Vagina (tissue), 2 donors: ENCODE results near the gene STAB2. TPM values are rescaled to one million over a fixed set of nuclear protein-coding genes. Genes with fewer than 3 reads are reported as not detected.

ENCODE experiments used
- DNase-seq, 2 donors: peaks; one replicate each; pipeline ENCODE4 v3.0.0-alpha.2; 2017; ENCODE audit errors: extremely low spot score in 2 of 2
- H3K27ac ChIP-seq: fragments of 200-600 bp; sonication (generic); one replicate; pipeline ENCODE4 v1.5.1; 2019
- H3K27me3 ChIP-seq: fragments of 200-600 bp; sonication (generic); one replicate; pipeline ENCODE4 v1.5.1; 2019
- H3K36me3 ChIP-seq, 2 donors: fragments of 200-600 bp; sonication (generic); one replicate each; pipeline ENCODE4 v1.5.1; 2017 to 2019
- H3K4me1 ChIP-seq: fragments of 200-600 bp; sonication (generic); one replicate; pipeline ENCODE4 v1.5.1; 2019
- H3K4me3 ChIP-seq, 2 donors: fragments of 200-600 bp; sonication (generic); 1 replicate in 1 of 2; 2 replicates in 1 of 2; pipeline ENCODE4 v1.5.1; 2016 to 2019
- H3K9me3 ChIP-seq: fragments of 200-600 bp; sonication (generic); one replicate; pipeline ENCODE4 v1.5.1; 2019
- CTCF ChIP-seq, 3 experiments: fragments of 450-650 bp in 2 of 3; fragments of 200-600 bp in 1 of 3; sonication (generic) in 1 of 3; IDR thresholded peaks; one replicate each; pipeline ENCODE4 v1.5.1; 2017 to 2019; ENCODE audit warnings: antibody characterized with exemption in 3 of 3, mild to moderate bottlenecking in 2 of 3, moderate library complexity in 2 of 3
- POLR2A ChIP-seq, 2 donors: fragments of 450-650 bp; IDR thresholded peaks; one replicate each; pipeline ENCODE4 v1.6.1; 2017; ENCODE audit warnings: antibody characterized with exemption in 2 of 2, mild to moderate bottlenecking in 2 of 2, moderate library complexity in 2 of 2
- POLR2AphosphoS5 ChIP-seq, 2 donors: sonication (generic); formaldehyde crosslinking; IDR thresholded peaks; one replicate each; pipeline ENCODE4 v1.9.0; 2017; ENCODE audit warnings: antibody characterized with exemption in 2 of 2, mild to moderate bottlenecking in 2 of 2, low read depth in 1 of 2; ENCODE audit not compliant: insufficient read depth in 1 of 2
- intact Hi-C: fragments of 100-400 bp; cut with DNase I; formaldehyde crosslinking; loops from one replicate; pipeline ENCODE4 v1.15.1; 2023
- small RNA-seq: library from RNA; depleted of rRNA; stranded (forward); fragments of <200 nt; gene quantifications from one replicate; pipeline ENCODE3, GENCODE V24; 2016
- total RNA-seq: library from RNA; depleted of rRNA; stranded (reverse); fragments of >200 nt; gene quantifications from one replicate; pipeline ENCODE4 v1.2.3, GENCODE V29; 2016

Gene STAB2
- total RNA-seq, 1 donor from 2014 or later = 0.25 TPM

DNA sequence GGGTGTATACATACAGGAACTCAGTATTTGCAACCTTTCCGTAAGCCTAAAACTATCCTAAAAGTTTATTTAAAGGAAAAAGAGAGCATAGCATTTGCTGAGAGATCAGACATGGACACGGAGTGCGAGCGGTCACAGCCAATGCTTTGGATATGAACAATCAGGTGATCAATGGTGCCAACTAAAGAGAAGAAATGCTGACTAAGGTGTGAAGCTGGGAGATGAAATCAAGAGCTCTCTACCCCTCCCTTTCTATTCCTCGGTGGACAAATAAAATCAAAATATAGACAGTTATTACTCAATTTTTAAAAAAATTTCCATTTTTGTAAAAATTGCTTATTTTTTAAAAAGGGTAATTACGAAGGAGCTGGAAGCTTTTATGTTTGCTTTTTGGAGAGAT, 224.7 kb downstream of the STAB2 start:
- no peak overlapping the region for H3K4me3 ChIP-seq
- TF ChIP-seq CTCF (IDR thresholded peaks at IDR 0.05) (no peak), POLR2AphosphoS5 (IDR thresholded peaks at IDR 0.05; ENCODE audit: insufficient read depth in 1 of 2, low read depth in 1 of 2) (no peak), POLR2A (IDR thresholded peaks at IDR 0.05) (no peak)
- no peaks in the 10 kb centered on the region for H3K9me3 ChIP-seq
- no peak for DNase-seq
- H3K36me3 ChIP-seq = peaks cover 0 to 8% of the 10 kb centered on the region in 2 donors
- intact Hi-C loops = no loop called here
- peaks cover 23% of the 10 kb centered on the region for H3K4me1 ChIP-seq
- H3K27me3 ChIP-seq = no peaks in the 10 kb centered on the region
- no peak overlapping the region for H3K27ac ChIP-seq

- TF ChIP-seq POLR2AphosphoS5 (IDR thresholded peaks at IDR 0.05; ENCODE audit: insufficient read depth in 1 of 2, low read depth in 1 of 2) (no peak), CTCF (IDR thresholded peaks at IDR 0.05) (no peak), POLR2A (IDR thresholded peaks at IDR 0.05) (no peak)
- H3K4me3 ChIP-seq = no peak overlapping the region
- DNase-seq = no peak
- H3K27me3 ChIP-seq = no peaks in the 10 kb centered on the region
- H3K27ac ChIP-seq = no peak overlapping the region
- intact Hi-C loops = no loop called here
- peaks cover 14% of the 10 kb centered on the region for H3K4me1 ChIP-seq
- no peaks in the 10 kb centered on the region for H3K9me3 ChIP-seq
- peaks cover 0 to 8% of the 10 kb centered on the region in 2 donors for H3K36me3 ChIP-seq
These were observed 225.7 kb downstream of the STAB2 start for GRCh38 chr12:103812789-103813188.

DNA sequence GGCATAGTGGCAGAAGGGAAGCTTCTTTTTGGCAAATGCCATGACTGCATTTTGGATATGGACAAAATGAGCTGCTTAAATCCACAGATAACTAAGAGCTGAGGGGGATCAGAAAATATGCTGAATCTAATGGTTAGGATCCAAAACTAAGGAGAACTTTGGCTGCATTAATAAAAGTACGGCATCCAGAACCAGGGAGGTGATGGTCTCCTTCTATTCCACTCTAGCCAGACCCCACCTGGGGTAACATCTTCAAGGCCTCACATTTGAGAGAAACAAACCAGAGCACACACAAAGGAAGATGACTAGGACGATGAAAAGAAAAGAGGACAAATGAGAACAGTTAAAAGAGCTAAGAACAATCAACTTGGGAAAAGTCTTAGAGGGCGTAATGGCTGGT, 226.4 kb downstream of the STAB2 start:
- peaks cover 9% of the 10 kb centered on the region for H3K4me1 ChIP-seq
- H3K27ac ChIP-seq = no peak overlapping the region
- intact Hi-C loops = no loop called here
- H3K27me3 ChIP-seq = no peaks in the 10 kb centered on the region
- peaks cover 0 to 8% of the 10 kb centered on the region in 2 donors for H3K36me3 ChIP-seq
- no peaks in the 10 kb centered on the region for H3K9me3 ChIP-seq
- TF ChIP-seq CTCF (IDR thresholded peaks at IDR 0.05) (no peak), POLR2AphosphoS5 (IDR thresholded peaks at IDR 0.05; ENCODE audit: insufficient read depth in 1 of 2, low read depth in 1 of 2) (no peak), POLR2A (IDR thresholded peaks at IDR 0.05) (no peak)
- H3K4me3 ChIP-seq = no peak overlapping the region
- DNase-seq = no peak

- Histone ChIP-seq H3K4me3 (no peak overlapping the region), H3K27ac (no peak overlapping the region), H3K9me3 (no peaks in the 10 kb centered on the region), H3K4me1 (peaks cover 4% of the 10 kb centered on the region), H3K36me3 (peaks cover 0 to 8% of the 10 kb centered on the region in 2 donors), H3K27me3 (no peaks in the 10 kb centered on the region)
- intact Hi-C loops = no loop called here
- TF ChIP-seq CTCF (IDR thresholded peaks at IDR 0.05) (no peak), POLR2AphosphoS5 (IDR thresholded peaks at IDR 0.05; ENCODE audit: insufficient read depth in 1 of 2, low read depth in 1 of 2) (no peak), POLR2A (IDR thresholded peaks at IDR 0.05) (no peak)
- no peak for DNase-seq
These were observed 226.9 kb downstream of the STAB2 start for GRCh38 chr12:103813949-103814348.

DNA sequence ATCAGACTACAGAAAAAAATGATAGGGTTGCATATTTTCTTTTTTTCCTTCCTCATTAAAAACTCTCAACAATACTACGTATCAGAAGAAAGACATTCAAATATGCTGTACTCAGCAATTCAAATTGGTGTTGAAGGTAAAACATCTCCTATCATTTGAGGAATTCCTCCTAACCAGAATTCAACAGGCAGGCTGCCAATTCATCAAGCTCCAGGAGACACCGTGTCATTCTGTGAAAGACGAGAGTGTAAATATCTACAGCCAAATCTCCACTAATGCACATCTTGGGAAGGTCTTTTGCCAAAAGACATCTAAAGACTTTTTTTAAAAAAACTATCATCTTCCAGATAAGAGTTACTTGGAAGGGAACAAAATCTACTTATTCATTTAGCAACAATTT, 227.4 kb downstream of the STAB2 start:
- DNase-seq = no peak
- H3K27me3 ChIP-seq = no peaks in the 10 kb centered on the region
- intact Hi-C loops = no loop called here
- TF ChIP-seq POLR2A (IDR thresholded peaks at IDR 0.05) (no peak), CTCF (IDR thresholded peaks at IDR 0.05) (no peak), POLR2AphosphoS5 (IDR thresholded peaks at IDR 0.05; ENCODE audit: insufficient read depth in 1 of 2, low read depth in 1 of 2) (no peak)
- H3K9me3 ChIP-seq = no peaks in the 10 kb centered on the region
- no peaks in the 10 kb centered on the region for H3K4me1 ChIP-seq
- peaks cover 0 to 8% of the 10 kb centered on the region in 2 donors for H3K36me3 ChIP-seq
- no peak overlapping the region for H3K27ac ChIP-seq
- H3K4me3 ChIP-seq = no peak overlapping the region

Small RNA genes within 50 kb of the gene (small RNA-seq; reads per million reads assigned to genes)
- not detected for gene RF00096

Other genes with a start within 250 kb of the STAB2 start
- not detected for gene C12orf42, start 91.3 kb upstream of the STAB2 start, total RNA-seq